CD1c-positive myeloid dendritic cell (primary cell): ENCODE measurements around the gene POU2AF2.
"Not testable (repeated sequence)": the region's sequence is repeated elsewhere in the genome, so short reads cannot be mapped to it uniquely, and the experiment has no call there.

Experiments used
- DNase-seq: peaks from one replicate; pipeline ENCODE4 v3.0.0-alpha.2; 2016; ENCODE audit errors: extremely low spot score

The POU2AF2 gene

DNA sequence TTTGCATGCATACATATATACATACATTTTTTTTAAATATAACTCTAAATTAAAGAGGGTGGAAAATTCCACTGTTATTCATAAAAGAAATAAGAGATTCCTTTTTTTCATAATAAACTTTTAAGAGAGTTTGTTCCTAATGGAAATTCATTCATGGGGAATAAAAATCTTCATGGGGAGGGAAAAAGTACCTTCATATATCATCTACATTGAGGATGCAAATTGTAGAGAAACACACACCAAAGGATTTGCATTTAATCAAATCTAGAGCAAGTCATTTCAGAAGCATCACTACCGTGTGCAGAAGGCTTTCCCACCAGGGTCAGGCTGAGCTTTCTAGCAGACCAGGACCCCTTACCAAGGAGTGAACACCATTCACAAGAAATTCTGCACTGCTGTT is at the start of gene POU2AF2:
POU2AF2 (plus strand) TSS at position 301 of the 400 bp plus-strand sequence. CDS start 129 bp downstream, outside the sequence.
- DNase-seq, result no peak

- no peak for DNase-seq
Measured at GRCh38 chr11:111200010-111200534, 45.5 kb upstream of the POU2AF2 start.

DNA sequence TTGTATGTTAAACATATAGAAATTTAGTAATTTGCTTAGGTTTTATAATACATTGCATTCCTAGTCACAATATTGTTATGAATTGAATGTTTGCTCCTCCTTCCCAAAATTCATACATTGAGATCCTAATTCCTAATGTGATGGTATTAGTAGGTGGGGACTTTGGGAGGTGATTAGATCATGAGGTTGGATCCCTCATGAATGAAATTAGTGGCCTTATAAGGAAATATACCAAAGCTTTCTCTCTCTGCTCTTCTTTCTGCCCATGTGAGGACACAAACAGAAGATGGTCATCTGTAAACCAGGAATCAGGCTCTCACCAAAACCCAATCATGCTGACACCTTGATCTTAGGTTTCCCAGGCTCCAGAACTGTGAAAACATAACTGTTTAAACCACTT is 41.3 kb upstream of the POU2AF2 start:
- no peak for DNase-seq

DNA sequence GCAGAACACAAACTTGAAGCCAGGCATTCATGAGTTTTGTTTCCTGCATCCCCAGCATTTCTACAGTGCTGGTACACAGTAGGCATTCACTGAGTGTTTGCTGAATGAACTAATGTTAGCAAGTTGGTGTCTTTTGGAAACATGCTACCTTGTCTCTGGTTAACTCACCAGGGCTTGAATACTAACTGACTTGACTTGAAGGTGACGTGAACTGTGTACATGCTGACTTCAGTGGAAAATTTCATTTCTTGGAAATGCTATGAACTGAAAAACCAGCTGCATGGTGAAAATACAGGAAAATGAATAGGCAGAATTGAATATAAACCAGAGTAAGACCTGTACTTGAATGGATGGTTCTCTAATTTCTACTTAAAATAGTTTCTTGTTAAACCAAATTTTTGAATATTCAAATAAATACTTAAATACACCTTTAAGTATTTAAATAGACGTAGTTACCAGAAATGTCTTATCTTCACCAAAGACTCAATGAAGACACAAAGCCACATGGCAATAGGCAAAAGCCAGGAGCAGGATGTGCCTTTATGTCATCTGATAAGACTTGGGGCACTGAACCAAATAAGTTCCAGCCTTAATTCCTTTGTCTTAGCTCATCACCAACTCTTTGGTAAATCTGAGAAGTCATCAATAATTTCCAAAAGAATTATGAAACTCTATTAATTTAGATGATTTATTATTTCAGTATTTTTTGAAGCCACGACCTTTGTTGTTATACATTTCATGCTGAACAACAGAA is 39.7 kb upstream of the POU2AF2 start:
- DNase-seq, result no peak

- no peak for DNase-seq
Measured at GRCh38 chr11:111206472-111206871, 39.1 kb upstream of the POU2AF2 start.

- no peak for DNase-seq
Measured at GRCh38 chr11:111207213-111207612, 38.3 kb upstream of the POU2AF2 start.

GRCh38 chr11:111209543-111210355 is 35.8 kb upstream of the POU2AF2 start:
- no peak for DNase-seq

GRCh38 chr11:111213256-111213655 is 32.3 kb upstream of the POU2AF2 start:
- DNase-seq, result no peak

DNA sequence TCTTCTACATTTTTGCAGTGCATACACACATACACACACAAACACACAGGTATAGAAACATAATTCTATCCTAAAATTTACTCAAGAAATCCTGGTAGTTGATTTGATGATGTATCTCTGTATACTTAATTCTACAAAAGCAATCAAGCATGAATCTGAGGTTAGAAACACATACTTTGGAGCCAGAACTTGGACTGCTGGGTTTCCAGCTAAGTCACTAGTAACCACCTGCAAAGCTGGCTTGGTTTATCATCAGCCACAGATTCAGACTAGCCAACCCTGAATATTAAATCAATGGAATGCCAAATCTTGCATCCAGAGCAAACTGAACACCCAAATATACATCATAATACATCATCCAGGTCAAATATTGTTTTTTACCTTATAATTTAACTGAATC is 24.8 kb upstream of the POU2AF2 start:
- DNase-seq, result no peak

GRCh38 chr11:111221208-111221607 is 24.3 kb upstream of the POU2AF2 start:
- no peak for DNase-seq

GRCh38 chr11:111221936-111222335 is 23.6 kb upstream of the POU2AF2 start:
- DNase-seq, result not testable (repeated sequence)

- DNase-seq, result not testable (repeated sequence)
Measured at GRCh38 chr11:111222821-111223455, 22.6 kb upstream of the POU2AF2 start.

- DNase-seq, result no peak
Measured at GRCh38 chr11:111225881-111226280, 19.6 kb upstream of the POU2AF2 start.

- peak; percentile 31 for DNase-seq
Measured at GRCh38 chr11:111229604-111230003, 15.9 kb upstream of the POU2AF2 start.

GRCh38 chr11:111230122-111230465 is 15.4 kb upstream of the POU2AF2 start:
- no peak for DNase-seq

GRCh38 chr11:111231836-111232235 is 13.7 kb upstream of the POU2AF2 start:
- DNase-seq, result no peak

GRCh38 chr11:111236383-111236782 is 9.1 kb upstream of the POU2AF2 start:
- no peak for DNase-seq

DNA sequence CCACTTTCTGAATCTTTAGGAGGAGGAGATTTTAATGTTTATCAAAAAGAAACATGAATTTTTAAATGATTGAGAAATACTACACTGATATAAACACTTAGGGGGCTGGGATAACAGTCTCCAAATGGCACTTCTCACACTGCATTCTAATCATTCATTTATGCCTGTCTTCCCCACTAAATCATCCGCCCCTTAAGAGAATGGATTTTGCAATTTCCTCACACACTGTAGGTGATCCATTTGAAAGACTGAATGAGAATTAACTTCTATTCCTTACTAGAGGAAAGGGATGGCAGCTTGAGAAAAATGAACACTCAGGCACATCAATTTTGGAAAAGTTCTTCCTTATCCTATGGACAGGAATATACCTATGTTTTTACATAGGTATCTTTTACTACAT is 7.6 kb upstream of the POU2AF2 start:
- no peak for DNase-seq

DNA sequence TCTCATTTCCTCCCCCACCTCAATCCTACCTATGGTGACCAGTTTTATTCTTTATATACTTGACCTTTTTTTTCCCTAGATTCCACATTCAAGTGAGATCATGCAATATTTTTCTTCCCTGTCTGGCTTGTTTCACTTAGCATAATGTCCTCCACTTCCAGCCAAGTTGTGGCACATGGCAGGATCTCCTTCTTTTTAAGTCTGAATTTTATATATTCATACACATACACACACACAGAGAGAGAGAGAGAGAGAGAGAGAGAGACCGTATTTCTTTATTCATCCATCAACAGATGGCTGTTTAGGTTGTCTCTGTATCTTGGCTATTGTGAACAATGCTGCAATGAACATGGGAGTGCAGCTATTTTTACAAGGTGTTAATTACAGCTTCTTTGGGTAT is 1.4 kb downstream of the POU2AF2 start:
- DNase-seq, result no peak

- DNase-seq, result no peak
Measured at GRCh38 chr11:111250936-111251335, 5.4 kb downstream of the POU2AF2 start.

GRCh38 chr11:111253131-111253530 is 7.6 kb downstream of the POU2AF2 start:
- DNase-seq, result no peak

DNA sequence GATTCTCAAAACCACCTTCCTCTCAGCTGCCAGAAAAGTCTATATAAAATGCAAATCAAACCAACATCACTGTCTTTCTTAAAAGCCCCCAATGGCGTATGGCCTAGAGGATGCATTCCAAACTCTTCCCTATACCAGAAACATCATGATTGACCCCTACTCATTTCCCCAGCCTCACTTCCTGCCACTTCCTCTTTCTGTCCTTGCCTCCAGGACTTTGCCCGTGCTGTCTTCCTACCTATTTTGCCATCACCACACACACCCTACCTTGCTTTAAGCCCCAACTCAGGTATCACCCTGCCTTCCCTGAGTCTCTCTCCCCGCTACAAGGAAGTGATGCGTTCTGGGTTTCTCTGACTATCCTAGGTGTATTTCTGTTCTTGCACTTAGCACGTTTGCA is 8.1 kb downstream of the POU2AF2 start:
- DNase-seq, result no peak
